IPS DF 19.7 (cell line): ENCODE measurements around the gene TMLHE.
"Not testable (repeated sequence)": the region's sequence is repeated elsewhere in the genome, so short reads cannot be mapped to it uniquely, and the experiment has no call there.

Source experiments
- DNase-seq: peaks from one replicate; pipeline ENCODE4 v3.0.0-alpha.2; 2013; ENCODE audit warnings: low read depth, low spot score

TMLHE gene

DNA sequence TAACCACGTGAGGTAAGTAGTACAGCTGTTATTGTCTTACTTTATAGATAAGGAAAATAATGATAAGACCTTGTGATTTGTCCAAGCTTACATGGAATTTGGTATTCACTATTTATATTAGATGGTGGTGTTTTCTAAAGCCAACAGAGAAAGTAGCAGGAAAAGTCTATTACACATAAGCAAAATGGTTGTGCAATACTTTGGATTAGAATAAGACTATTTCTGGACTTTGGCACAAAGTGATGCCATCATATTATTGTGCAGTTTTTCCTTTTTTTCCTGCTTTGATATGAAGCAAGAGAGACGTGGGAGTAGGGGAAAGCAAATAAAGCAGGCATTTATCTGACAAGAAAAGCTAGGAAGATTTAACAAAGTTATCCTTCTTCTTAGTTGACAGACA lies 117.6 kb downstream of the TMLHE start:
- not testable (repeated sequence) for DNase-seq

DNA sequence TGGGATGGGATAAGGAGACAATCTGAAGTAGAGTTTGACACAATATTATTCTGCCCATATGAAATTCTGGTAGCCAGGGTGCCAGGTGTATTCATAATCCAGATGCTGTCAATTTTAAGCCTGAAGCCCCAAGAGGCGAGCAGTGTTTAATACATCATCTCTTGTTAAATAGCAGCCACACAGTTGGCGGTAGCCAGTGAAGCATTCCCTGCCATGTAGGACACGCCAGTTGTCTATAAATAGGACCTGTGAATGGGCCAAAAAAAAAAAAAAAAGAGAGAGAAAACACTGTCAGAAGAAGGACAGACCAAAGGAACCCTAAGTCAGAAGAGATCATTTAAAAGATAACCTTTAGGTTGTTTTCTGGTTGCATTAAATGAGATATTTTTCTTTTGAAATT lies 121.3 kb downstream of the TMLHE start:
- not testable (repeated sequence) for DNase-seq

DNA sequence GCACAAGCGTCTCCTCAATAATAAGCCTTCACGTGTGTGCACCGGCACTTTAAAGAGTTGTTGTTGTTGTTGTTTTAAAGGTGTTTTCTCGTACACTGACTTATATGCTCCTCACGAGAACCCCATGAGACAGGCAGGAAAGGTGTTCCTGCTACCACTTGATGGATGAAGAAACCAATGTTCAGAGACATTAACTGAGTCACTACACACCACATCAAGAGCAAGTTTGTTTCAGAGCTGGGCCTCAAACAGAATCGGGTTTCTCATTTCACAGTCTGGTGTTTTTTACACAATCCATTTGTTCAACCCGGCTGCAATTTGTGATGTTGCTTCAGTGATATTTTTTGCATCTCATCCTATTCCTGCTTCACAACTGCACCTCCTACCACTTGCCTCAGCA lies 135.6 kb downstream of the TMLHE start:
- not testable (repeated sequence) for DNase-seq

DNA sequence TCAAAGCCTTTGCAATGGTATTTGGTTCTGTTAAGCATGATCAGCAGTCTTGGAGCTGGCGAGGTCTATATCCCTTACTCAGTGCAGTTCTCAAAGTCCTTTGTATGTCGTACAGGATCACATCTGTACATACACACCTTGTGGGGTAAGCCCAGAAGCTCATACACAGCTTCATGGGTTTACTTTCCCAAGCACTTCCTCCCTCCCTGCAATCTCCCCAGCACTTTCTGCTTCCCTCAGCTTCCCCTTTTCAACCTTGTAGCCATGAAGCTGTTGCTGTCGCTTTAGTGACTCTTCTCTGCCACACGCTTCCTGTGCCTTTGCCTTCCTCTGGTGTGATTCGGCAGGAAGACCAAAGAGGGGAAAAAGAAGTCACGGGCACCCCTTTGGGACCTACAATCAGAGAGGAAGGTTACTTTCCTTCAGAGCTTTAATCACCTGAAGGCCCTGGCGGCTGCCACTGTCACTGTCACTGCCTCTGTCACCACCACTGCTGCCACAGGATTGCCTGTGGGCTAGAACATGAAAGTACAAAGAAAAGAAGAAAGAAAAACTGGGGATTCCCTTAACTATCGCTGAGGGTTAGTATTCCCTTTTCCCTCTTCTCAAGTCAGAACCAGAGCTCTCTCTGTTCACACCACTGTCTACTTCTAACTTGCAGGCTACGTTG lies 146.3 kb downstream of the TMLHE start:
- not testable (repeated sequence) for DNase-seq

DNA sequence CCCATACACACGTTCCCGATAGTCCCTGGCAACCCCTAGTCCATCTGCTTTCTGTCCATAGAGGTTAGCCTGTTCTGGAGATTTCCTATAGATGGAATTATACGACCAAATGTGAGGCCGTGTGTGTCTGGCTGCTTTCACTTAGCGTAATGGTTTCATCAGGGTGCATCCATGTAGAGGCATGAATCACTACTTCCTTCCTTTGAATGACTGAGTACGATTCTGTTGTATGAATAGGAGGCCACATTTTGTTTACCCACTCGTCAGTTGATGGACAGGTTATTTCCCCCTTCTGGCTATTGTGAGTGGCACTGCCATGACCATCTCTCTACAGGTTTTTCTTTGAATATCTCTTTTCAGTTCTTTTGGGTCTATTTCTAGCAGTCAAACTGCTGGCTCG lies 152.3 kb downstream of the TMLHE start:
- DNase-seq, result not testable (repeated sequence)

DNA sequence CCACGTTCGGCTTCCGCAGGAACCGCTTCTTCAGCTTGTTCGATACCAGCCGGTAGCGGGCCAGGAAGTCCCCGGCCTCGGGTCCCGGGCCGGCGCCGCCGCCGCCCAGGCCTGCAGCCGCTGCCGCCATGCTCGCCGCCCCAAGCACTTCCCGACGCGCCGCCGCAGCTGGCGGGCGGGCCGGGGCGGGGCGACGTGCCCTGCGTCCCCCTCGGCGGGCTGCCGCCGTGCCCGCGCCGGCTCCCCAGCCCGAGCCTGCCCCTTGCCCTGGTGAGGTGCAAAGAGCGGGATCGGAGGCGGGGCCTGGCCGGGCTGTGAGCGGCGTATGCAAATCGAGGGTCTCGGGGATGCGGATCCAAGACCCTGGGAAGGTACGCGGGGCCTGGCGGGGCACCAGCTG lies 154.3 kb downstream of the TMLHE start, which contains the start of gene F8A3:
TSS of gene F8A3 (minus strand) at position 150 of the 400 bp plus-strand sequence. CDS start at position 130, 20 bp downstream.
- DNase-seq, result not testable (repeated sequence)

DNA sequence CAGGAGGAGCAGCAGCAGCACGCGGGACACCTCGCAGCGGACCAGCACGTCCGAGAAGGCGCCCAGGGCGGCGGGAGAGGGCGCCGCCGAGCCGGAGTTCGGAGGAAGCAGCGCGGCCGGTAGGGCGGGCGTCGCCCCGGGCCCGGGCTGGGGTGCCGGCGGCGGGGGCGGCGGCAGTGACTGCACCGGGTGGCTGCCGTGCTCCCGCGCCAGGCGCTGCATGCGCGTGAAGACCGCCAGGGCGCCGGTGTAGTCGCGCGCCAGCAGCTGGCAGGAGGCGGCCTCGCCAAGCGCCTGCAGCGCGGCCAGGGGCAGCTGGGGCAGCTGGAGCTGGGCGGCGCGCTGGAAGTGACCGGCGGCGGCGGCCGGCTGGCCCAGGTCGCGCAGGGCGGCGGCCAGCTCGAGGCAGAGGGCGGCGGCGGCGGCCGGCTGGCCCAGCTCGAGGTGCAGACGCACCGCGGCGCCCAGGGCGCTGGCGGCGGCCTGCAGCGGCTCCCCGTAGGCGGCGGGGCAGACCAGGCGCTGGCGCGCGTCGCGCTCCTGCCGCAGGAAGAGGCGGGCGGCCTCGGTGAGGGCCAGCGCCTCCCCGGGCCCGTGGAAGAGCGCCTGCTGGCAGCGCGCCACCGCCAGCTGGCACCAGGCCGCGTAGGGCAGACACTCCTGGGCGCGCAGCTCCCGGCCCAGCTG lies 154.8 kb downstream of the TMLHE start:
- DNase-seq, result not testable (repeated sequence)

DNA sequence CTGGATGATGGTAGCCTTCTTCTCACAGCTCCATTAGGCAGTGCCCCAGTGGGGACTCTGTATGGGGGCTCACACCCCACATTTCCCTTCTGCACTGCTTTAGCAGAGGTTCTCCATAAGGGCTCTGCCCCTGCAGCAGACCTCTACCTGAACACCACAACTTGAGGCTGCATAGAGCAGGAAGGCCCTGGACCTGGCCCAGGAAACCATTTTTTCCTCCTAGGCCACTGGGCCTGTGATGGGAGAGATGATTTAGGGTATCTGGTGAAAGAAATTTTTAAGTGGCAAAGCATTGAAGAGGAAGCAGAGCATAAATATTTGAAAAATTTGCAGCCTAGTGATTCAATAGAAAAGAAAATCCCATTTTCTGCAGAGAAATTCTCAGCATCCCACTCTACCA lies 171.7 kb downstream of the TMLHE start:
- DNase-seq, result no peak
